SK-N-SH (cell line): ENCODE results near the gene RGS6. TPM values are rescaled to one million over a fixed set of nuclear protein-coding genes. Genes with fewer than 3 reads are reported as not detected.

Experiments used
- CTCF ChIA-PET: fragments of 300-600, 350-600 bp; formaldehyde crosslinking; extraction: SDS; loops from one replicate; lab custom pipeline; 2021; lab: Yijun Ruan, JAX
- POLR2A ChIA-PET: fragments of 350-600 bp; sonication (Branson Sonifier 250); formaldehyde crosslinking; extraction: SDS; loops from one replicate; lab custom pipeline; 2020; ENCODE audit warnings: antibody characterized with exemption, inconsistent platforms; lab: Yijun Ruan, JAX
- DNase-seq: peaks from one replicate; pipeline ENCODE4 v3.0.0; 2012
- H2AFZ ChIP-seq: fragments of 200-600 bp; sonication (generic); 2 replicates; pipeline ENCODE4 v1.8.1; 2016; ENCODE audit warnings: antibody characterized with exemption, mild to moderate bottlenecking, low read depth
- H3F3A ChIP-seq: fragments of 200-600 bp; sonication (generic); replicated peaks from 2 replicates; pipeline ENCODE3; 2016; ENCODE audit warnings: antibody characterized with exemption, mild to moderate bottlenecking; ENCODE audit not compliant: insufficient read depth
- H3K27ac ChIP-seq, 2 experiments: fragments of 200-500 bp in 1 of 2; fragments of 200-600 bp in 1 of 2; sonication (Bioruptor generic) in 1 of 2; sonication (generic), shearing (Covaris generic) in 1 of 2; 2 replicates each; pipeline versions ENCODE4 v1.5.1 to v1.6.1; 2014 to 2016; ENCODE audit warnings: low read depth in 2 of 2, inconsistent platforms in 1 of 2, low read length in 1 of 2, mild to moderate bottlenecking in 1 of 2, mixed read lengths in 1 of 2
- H3K27me3 ChIP-seq: fragments of 200-600 bp; sonication (generic), shearing (Covaris generic); 2 replicates; pipeline ENCODE4 v1.6.1; 2016; ENCODE audit warnings: mixed run types; ENCODE audit not compliant: insufficient read depth
- H3K36me3 ChIP-seq, 2 experiments: fragments of 200-500 bp in 1 of 2; fragments of 200-600 bp in 1 of 2; sonication (Bioruptor generic) in 1 of 2; sonication (generic) in 1 of 2; replicated peaks in 1 of 2; 2 replicates each; pipeline versions ENCODE3 to v1.5.1; 2014 to 2016; ENCODE audit warnings: low read length in 1 of 2, mild to moderate bottlenecking in 1 of 2; ENCODE audit not compliant: insufficient read depth in 2 of 2, control insufficient read depth in 1 of 2
- H3K4me1 ChIP-seq, 2 experiments: fragments of 200-500 bp in 1 of 2; fragments of 200-600 bp in 1 of 2; sonication (Bioruptor generic) in 1 of 2; sonication (generic), shearing (Covaris generic) in 1 of 2; 2 replicates each; pipeline versions ENCODE4 v1.5.1 to v1.6.1; 2014 to 2016; ENCODE audit warnings: low read depth in 1 of 2, low read length in 1 of 2, mixed run types in 1 of 2; ENCODE audit not compliant: insufficient read depth in 2 of 2, control insufficient read depth in 1 of 2
- H3K4me2 ChIP-seq: fragments of 200-600 bp; sonication (generic), shearing (Covaris generic); 2 replicates; pipeline ENCODE4 v1.6.1; 2017; ENCODE audit warnings: mixed run types
- H3K4me3 ChIP-seq, 2 experiments: fragments of 200-500 bp in 1 of 2; fragments of 200-600 bp in 1 of 2; sonication (Bioruptor generic) in 1 of 2; sonication (generic), shearing (Covaris generic) in 1 of 2; 2 replicates each; pipeline versions ENCODE4 v1.5.1 to v1.8.1; 2014 to 2016; ENCODE audit warnings: low read depth in 2 of 2, inconsistent platforms in 1 of 2, low read length in 1 of 2, mild to moderate bottlenecking in 1 of 2, mixed read lengths in 1 of 2, moderate library complexity in 1 of 2
- H3K79me2 ChIP-seq: fragments of 200-600 bp; sonication (generic); 2 replicates; pipeline ENCODE4 v1.8.1; 2017; ENCODE audit warnings: mild to moderate bottlenecking; ENCODE audit not compliant: insufficient read depth
- H3K9ac ChIP-seq: fragments of 200-600 bp; sonication (generic); 2 replicates; pipeline ENCODE4 v1.6.1; 2017; ENCODE audit warnings: mixed run types
- H3K9me2 ChIP-seq: fragments of 200-600 bp; sonication (generic); 2 replicates; pipeline ENCODE4 v1.6.1; 2017; ENCODE audit warnings: mixed run types
- H3K9me3 ChIP-seq: fragments of 200-600 bp; sonication (generic); 2 replicates; pipeline ENCODE4 v1.6.1; 2017; ENCODE audit warnings: mixed run types, mild to moderate bottlenecking, moderate library complexity
- H4K20me1 ChIP-seq: fragments of 200-600 bp; sonication (generic); 2 replicates; pipeline ENCODE4 v1.6.1; 2017; ENCODE audit warnings: mild to moderate bottlenecking, mixed run types; ENCODE audit not compliant: insufficient read depth
- EZH2phosphoT487 ChIP-seq: fragments of 200-600 bp; sonication (generic); IDR thresholded peaks from 2 replicates; pipeline ENCODE4 v1.6.1; 2017; ENCODE audit warnings: low read depth, mixed run types, mild to moderate bottlenecking, antibody characterized with exemption, moderate library complexity, borderline replicate concordance
- FOXJ3 ChIP-seq: sonication (generic); formaldehyde crosslinking; IDR thresholded peaks from 2 replicates; pipeline ENCODE4 v1.5.1; 2020; ENCODE audit warnings: mild to moderate bottlenecking, missing genetic modification reagents
- FOXM1 ChIP-seq: IDR thresholded peaks from 2 replicates; pipeline ENCODE4 v1.4.0; 2012; ENCODE audit warnings: low read depth, mild to moderate bottlenecking
- GABPA ChIP-seq: IDR thresholded peaks from 2 replicates; pipeline ENCODE4 v1.4.0; 2012; ENCODE audit warnings: low read depth, mild to moderate bottlenecking
- MEF2A ChIP-seq: IDR thresholded peaks from 2 replicates; pipeline ENCODE4 v1.4.0; 2012; ENCODE audit warnings: low read depth, borderline replicate concordance
- NFIC ChIP-seq: IDR thresholded peaks from 2 replicates; pipeline ENCODE4 v1.4.0; 2012; ENCODE audit warnings: borderline replicate concordance
- NRF1 ChIP-seq: IDR thresholded peaks from 2 replicates; pipeline ENCODE4 v1.6.1; 2012; ENCODE audit warnings: low read depth, mild to moderate bottlenecking, low read length
- RAD21 ChIP-seq: IDR thresholded peaks from 2 replicates; pipeline ENCODE4 v1.6.1; 2012; ENCODE audit warnings: mild to moderate bottlenecking, low read length
- RCOR1 ChIP-seq: fragments of 150-350 bp; IDR thresholded peaks from 2 replicates; pipeline ENCODE4 v1.6.1; 2017; ENCODE audit warnings: antibody characterized with exemption, low read length
- REST ChIP-seq: IDR thresholded peaks from 2 replicates; pipeline ENCODE4 v1.6.1; 2012; ENCODE audit warnings: mild to moderate bottlenecking, low read depth, low read length, moderate library complexity
- RFX5 ChIP-seq: IDR thresholded peaks from 2 replicates; pipeline ENCODE4 v1.6.1; 2012; ENCODE audit warnings: mild to moderate bottlenecking, improper control_type of control experiment, low read length
- RXRA ChIP-seq: IDR thresholded peaks from 2 replicates; pipeline ENCODE4 v1.4.0; 2012; ENCODE audit warnings: low read depth, mild to moderate bottlenecking, borderline replicate concordance
- TCF12 ChIP-seq: IDR thresholded peaks from 2 replicates; pipeline ENCODE4 v1.4.0; 2012
- USF1 ChIP-seq: IDR thresholded peaks from 2 replicates; pipeline ENCODE4 v1.4.0; 2012; ENCODE audit warnings: low read depth, borderline replicate concordance
- USF2 ChIP-seq: fragments of 150-350 bp; IDR thresholded peaks from 2 replicates; pipeline ENCODE4 v1.6.1; 2017; ENCODE audit warnings: antibody characterized with exemption, low read length, low read depth, borderline replicate concordance
- ZBTB33 ChIP-seq: IDR thresholded peaks from 2 replicates; pipeline ENCODE4 v1.4.0; 2012; ENCODE audit warnings: low read depth, borderline replicate concordance
- WGBS: methylation state at CpG from one replicate; pipeline ENCODE4 v1.1.6; 2017; ENCODE audit warnings: low lambda C conversion rate; 5-methylcytosine and 5-hydroxymethylcytosine counted together
- polyA plus RNA-seq, 3 experiments: library from polyadenylated mRNA; depleted of rRNA; stranded (reverse); fragments of >200 nt; gene quantifications; 2 replicates each; pipeline ENCODE4 v1.2.3, GENCODE V29; 2012

Gene RGS6
- polyA plus RNA-seq, 1 of the 3 experiments (the other 2 are of a cell fraction), result not detected

GRCh38 chr14:72521968-72522741 is 589.9 kb downstream of the RGS6 start:
- WGBS, result 44% methylated on average over 8 of the region's 8 CpGs
- Histone ChIP-seq H3K27me3 (no peaks in the 10 kb centered on the region), H3K27ac (no peak overlapping the region), H3K4me2 (no peak overlapping the region), H4K20me1 (no peaks in the 10 kb centered on the region), H3K36me3 (no peaks in the 10 kb centered on the region), H3K79me2 (no peaks in the 10 kb centered on the region), H3K4me1 (peaks cover 0 to under 1% of the 10 kb centered on the region in 2 experiments; a peak in 1 of 4 replicates), H3K9me2 (no peaks in the 10 kb centered on the region), H3F3A (no peaks in the 10 kb centered on the region), H3K9ac (no peak overlapping the region), H3K4me3 (no peak overlapping the region), H2AFZ (no peak overlapping the region), H3K9me3 (peaks cover 5% of the 10 kb centered on the region; the same call in 1 of the 2 replicates)
- ChIA-PET POLR2A (no interaction called here), CTCF (interaction anchor here (1.0 to 4.1 kb wide), 2 partner anchors 8 to 383 kb away, joined by 5 to 20 read pairs; no protein-coding TSS in a partner anchor)
- DNase-seq, result no peak
- TF ChIP-seq RAD21 (no peak), NRF1 (no peak), GABPA (no peak), REST (no peak), USF1 (no peak), ZBTB33 (no peak)

GRCh38 chr14:72522847-72523246 is 590.6 kb downstream of the RGS6 start:
- ChIA-PET CTCF (interaction anchor here (1.0 to 4.1 kb wide), 2 partner anchors 9 to 382 kb away, joined by 5 to 20 read pairs; no protein-coding TSS in a partner anchor), POLR2A (no interaction called here)
- Histone ChIP-seq H3K4me2 (no peak overlapping the region), H3K27me3 (no peaks in the 10 kb centered on the region), H3K9me2 (no peaks in the 10 kb centered on the region), H3K9ac (no peak overlapping the region), H3K4me3 (no peak overlapping the region), H3K27ac (no peak overlapping the region), H3K9me3 (peaks cover 5% of the 10 kb centered on the region; the same call in 1 of the 2 replicates), H2AFZ (no peak overlapping the region), H3K4me1 (no peaks in the 10 kb centered on the region; a peak in 1 of 4 replicates), H3K79me2 (no peaks in the 10 kb centered on the region), H4K20me1 (no peaks in the 10 kb centered on the region), H3K36me3 (no peaks in the 10 kb centered on the region), H3F3A (no peaks in the 10 kb centered on the region)
- no peak for DNase-seq
- TF ChIP-seq FOXM1 (no peak), TCF12 (no peak), USF2 (no peak), FOXJ3 (no peak), RFX5 (no peak), EZH2phosphoT487 (no peak), RCOR1 (no peak), NFIC (no peak), MEF2A (no peak), ZBTB33 (no peak), RXRA (no peak)
- WGBS, result 61% methylated on average over 4 of the region's 4 CpGs
